Natural killer cell (primary cell): ENCODE measurements around the gene HSH2D. TPM values are rescaled to one million over a fixed set of nuclear protein-coding genes. Genes with fewer than 3 reads are reported as not detected.

ENCODE experiments used
- ATAC-seq, 3 donors: fragments of 150-1000 bp in 2 of 3; fragments of 200-7000 bp in 1 of 3; cut with Tn5 transposase; 1 replicate in 1 of 3; 2 replicates in 2 of 3; pipeline ENCODE4 v1.10.0; 2021; ENCODE audit warnings: mild to moderate bottlenecking in 2 of 3, moderate library complexity in 2 of 3
- DNase-seq, 2 donors: peaks; one replicate each; pipeline versions ENCODE4 v3.0.0 to v3.0.0-alpha.2; 2013 to 2021; ENCODE audit warnings: mixed read lengths in 1 of 2
- H3K27ac ChIP-seq: one replicate; pipeline ENCODE4 v1.5.1; 2013; ENCODE audit warnings: mild to moderate bottlenecking, low read length
- H3K27me3 ChIP-seq: one replicate; pipeline ENCODE4 v1.6.1; 2013; ENCODE audit warnings: low read length; ENCODE audit not compliant: control insufficient read depth, insufficient read depth
- H3K36me3 ChIP-seq: one replicate; pipeline ENCODE4 v1.6.1; 2013; ENCODE audit warnings: low read length; ENCODE audit not compliant: control insufficient read depth, insufficient read depth
- H3K4me1 ChIP-seq: one replicate; pipeline ENCODE4 v1.6.1; 2013; ENCODE audit warnings: low read length; ENCODE audit not compliant: control insufficient read depth, insufficient read depth
- H3K4me3 ChIP-seq: one replicate; pipeline ENCODE4 v1.5.1; 2013; ENCODE audit warnings: low read length
- H3K9me3 ChIP-seq: one replicate; pipeline ENCODE4 v1.6.1; 2013; ENCODE audit warnings: low read length; ENCODE audit not compliant: control insufficient read depth, insufficient read depth
- H3K27ac Mint-ChIP-seq, 2 donors: one replicate each; pipeline ENCODE4 v1.8.0; 2022; ENCODE audit warnings: mild to moderate bottlenecking in 2 of 2, mixed read lengths in 2 of 2, moderate library complexity in 1 of 2
- H3K27me3 Mint-ChIP-seq, 2 donors: one replicate each; pipeline ENCODE4 v1.8.0; 2022; ENCODE audit warnings: low read depth in 2 of 2, mixed read lengths in 2 of 2
- H3K36me3 Mint-ChIP-seq: one replicate; pipeline ENCODE4 v1.8.0; 2022; ENCODE audit warnings: mixed read lengths
- H3K4me1 Mint-ChIP-seq, 2 donors: one replicate each; pipeline ENCODE4 v1.8.0; 2022; ENCODE audit warnings: mixed read lengths in 2 of 2
- H3K4me3 Mint-ChIP-seq: one replicate; pipeline ENCODE4 v1.8.0; 2022; ENCODE audit warnings: mild to moderate bottlenecking, moderate library complexity, mixed read lengths
- H3K9me3 Mint-ChIP-seq, 2 donors: one replicate each; pipeline ENCODE4 v1.8.0; 2022; ENCODE audit warnings: mixed read lengths in 2 of 2
- WGBS: methylation state at CpG from one replicate; pipeline ENCODE4 v1.1.7; 2013; ENCODE audit warnings: missing lambda C conversion rate; ENCODE audit not compliant: insufficient coverage; 5-methylcytosine and 5-hydroxymethylcytosine counted together
- intact Hi-C: fragments of 100-400 bp; cut with micrococcal nuclease; formaldehyde crosslinking; loops from one replicate; pipeline ENCODE4 v1.14.2; 2022
- total RNA-seq, 4 donors: library from RNA; stranded (reverse); fragments of 120-200 nt in 1 of 4; gene quantifications; one replicate each; pipeline versions ENCODE4 v1.2.3 to v1.2.4, GENCODE V29; 2013 to 2022
- TF ChIP-seq, protein P1 (sequence below): fragments of 200-600 bp; IDR thresholded peaks from one replicate; pipeline ENCODE4 v1.8.0; 2022; ENCODE audit warnings: antibody characterized with exemption

The HSH2D gene
- total RNA-seq, 3 donors from 2014 or later (not counting 1 experiment from before 2014, with no cell fraction given) = 203 to 319 (median 278) TPM

DNA sequence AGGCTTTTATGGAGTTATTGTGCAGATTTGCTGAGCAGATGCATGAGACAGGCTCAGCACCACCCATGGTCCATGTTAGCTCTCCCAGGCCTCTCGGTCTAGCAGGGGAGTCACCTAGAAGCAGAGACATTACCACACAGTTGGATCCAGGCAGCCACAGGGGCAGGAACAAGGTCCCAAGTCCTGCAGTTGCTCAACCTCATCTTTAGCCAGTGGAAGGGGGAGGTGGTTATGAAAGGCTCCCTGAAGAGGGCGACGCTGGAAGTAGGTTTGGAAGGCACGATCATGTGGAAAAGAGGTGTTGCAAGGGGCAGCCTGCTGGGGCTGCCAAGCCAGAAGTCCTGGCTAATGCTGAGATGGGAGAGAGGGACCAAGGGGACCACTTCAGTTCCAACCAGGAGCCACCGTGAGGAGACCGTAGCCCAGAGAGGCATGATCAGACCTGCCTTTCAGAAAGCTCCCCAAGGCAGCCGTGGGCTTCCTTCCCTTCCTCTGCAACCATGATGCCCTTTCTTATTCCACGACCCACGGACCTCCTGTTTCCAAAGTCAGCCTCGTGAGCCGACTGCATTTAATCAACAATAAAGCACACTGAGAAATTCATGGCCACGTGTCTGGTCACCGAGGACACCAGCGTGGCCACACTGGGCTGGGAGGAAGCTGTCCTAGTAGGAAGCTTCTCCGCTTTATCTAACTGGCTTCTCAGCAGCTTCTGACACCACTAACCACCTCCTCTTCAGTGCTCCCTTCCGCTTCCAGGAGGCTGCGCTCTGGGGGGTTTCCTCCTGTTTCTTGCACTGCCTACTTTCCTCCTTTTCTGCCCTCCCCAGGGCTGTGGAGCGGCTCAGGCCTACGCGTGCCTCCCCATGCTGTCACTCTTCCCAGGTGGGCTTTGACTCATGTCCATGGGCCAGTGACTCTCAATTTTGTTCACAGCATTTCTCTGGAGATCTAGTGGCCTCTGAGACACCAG, 56.8 kb downstream of the HSH2D start:
- Mint-ChIP-seq H3K4me1 (peaks cover 24 to 53% of the 10 kb centered on the region in 2 donors), H3K9me3 (no peaks in the 10 kb centered on the region), H3K36me3 (no peaks in the 10 kb centered on the region), H3K27ac (peak overlapping the region; percentile 5 to 81), H3K4me3 (peak overlapping the region; percentile 69), H3K27me3 (no peaks in the 10 kb centered on the region)
- ATAC-seq (no peak), DNase-seq (no peak)
- H3K4me3 ChIP-seq = no peak overlapping the region
- 90% methylated on average over 20 of the region's 20 CpGs for WGBS
- H3K9me3 ChIP-seq = no peaks in the 10 kb centered on the region
- no peaks in the 10 kb centered on the region for H3K27me3 ChIP-seq
- peaks cover 31% of the 10 kb centered on the region for H3K4me1 ChIP-seq
- TF ChIP-seq, protein P1, sequence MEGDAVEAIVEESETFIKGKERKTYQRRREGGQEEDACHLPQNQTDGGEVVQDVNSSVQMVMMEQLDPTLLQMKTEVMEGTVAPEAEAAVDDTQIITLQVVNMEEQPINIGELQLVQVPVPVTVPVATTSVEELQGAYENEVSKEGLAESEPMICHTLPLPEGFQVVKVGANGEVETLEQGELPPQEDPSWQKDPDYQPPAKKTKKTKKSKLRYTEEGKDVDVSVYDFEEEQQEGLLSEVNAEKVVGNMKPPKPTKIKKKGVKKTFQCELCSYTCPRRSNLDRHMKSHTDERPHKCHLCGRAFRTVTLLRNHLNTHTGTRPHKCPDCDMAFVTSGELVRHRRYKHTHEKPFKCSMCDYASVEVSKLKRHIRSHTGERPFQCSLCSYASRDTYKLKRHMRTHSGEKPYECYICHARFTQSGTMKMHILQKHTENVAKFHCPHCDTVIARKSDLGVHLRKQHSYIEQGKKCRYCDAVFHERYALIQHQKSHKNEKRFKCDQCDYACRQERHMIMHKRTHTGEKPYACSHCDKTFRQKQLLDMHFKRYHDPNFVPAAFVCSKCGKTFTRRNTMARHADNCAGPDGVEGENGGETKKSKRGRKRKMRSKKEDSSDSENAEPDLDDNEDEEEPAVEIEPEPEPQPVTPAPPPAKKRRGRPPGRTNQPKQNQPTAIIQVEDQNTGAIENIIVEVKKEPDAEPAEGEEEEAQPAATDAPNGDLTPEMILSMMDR = no peak
- peaks cover 32% of the 10 kb centered on the region for H3K36me3 ChIP-seq
- no peak overlapping the region for H3K27ac ChIP-seq
- intact Hi-C loops = no loop called here

DNA sequence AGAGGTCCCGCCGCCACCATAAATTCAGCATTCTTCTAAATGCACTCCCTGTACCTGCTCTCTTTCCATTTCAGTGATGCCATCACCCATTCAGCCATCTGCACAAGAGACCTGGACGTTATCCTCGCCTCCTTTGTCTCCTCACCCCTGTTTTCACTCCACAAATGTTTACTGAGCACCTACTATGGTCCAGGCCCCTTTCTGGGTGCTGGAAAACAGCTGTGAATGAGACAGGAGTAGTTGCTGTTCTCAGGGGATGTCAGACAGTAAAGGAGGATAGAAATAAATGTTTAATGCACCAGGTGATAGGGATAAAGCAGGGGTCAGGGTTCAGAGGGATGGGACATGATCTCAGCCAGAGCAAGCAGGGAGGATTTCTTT, 57.5 kb downstream of the HSH2D start:
- H3K27ac ChIP-seq = no peak overlapping the region
- H3K4me3 ChIP-seq = no peak overlapping the region
- Mint-ChIP-seq H3K4me1 (peaks cover 24 to 53% of the 10 kb centered on the region in 2 donors), H3K36me3 (no peaks in the 10 kb centered on the region), H3K9me3 (no peaks in the 10 kb centered on the region), H3K27ac (peak overlapping the region; percentile 5 to 81), H3K4me3 (peak overlapping the region; percentile 69), H3K27me3 (no peaks in the 10 kb centered on the region)
- DNase-seq (no peak), ATAC-seq (no peak)
- peaks cover 31% of the 10 kb centered on the region for H3K4me1 ChIP-seq
- 95% methylated on average over 4 of the region's 4 CpGs for WGBS
- H3K36me3 ChIP-seq = peaks cover 39% of the 10 kb centered on the region
- no peaks in the 10 kb centered on the region for H3K9me3 ChIP-seq
- TF ChIP-seq, protein P1 = no peak
- intact Hi-C loops = no loop called here
- no peaks in the 10 kb centered on the region for H3K27me3 ChIP-seq

DNA sequence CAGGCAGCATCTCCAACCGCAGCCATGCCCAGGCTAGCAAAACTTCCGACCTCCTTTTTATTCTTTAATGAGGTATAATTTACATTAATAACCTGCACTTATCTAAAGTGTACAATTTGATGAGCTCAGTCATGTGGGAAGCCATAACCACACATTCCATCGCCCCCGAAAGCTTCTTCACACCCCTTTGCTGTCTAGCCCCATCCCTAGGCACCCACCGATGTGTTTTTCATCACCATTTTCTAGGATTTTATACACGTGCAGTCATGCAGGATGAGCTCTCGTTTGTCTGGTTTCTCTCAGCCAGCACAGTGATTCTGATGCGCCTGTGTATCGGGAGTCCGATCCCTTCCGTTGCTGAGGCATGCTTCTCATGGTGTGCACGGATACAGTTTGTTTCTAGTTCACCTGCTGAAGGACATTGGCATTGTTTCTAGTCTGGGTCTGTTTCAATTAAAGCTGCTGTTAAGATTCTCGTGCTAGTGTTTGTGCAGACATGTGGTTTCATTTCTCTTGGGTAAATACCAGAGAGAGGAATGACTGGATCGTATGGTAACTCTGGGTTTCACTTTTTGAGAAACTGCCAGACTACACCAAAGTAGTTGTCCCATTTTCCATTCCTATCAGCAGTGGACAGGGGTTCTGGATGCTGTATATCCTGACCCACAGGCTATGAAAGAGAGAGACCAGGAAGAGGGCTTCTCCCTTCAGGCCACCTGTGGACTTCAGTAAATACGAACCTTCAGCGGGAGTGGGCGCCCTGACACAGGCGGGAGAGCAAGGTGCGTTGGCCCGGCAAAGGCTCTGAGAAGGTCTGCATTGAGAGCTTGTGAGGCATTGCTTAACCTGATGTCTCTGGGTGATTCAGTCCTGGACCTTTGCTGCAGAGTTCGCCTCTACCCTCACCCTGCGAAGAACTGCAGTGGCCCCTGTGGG, 59.1 kb downstream of the HSH2D start:
- TF ChIP-seq, protein P1 = no peak
- Histone ChIP-seq H3K27me3 (no peaks in the 10 kb centered on the region), H3K4me1 (peaks cover 22% of the 10 kb centered on the region), H3K9me3 (no peaks in the 10 kb centered on the region), H3K4me3 (no peak overlapping the region), H3K36me3 (peaks cover 46% of the 10 kb centered on the region), H3K27ac (no peak overlapping the region)
- H3K36me3 Mint-ChIP-seq = no peaks in the 10 kb centered on the region
- H3K4me3 Mint-ChIP-seq = no peak overlapping the region
- no peaks in the 10 kb centered on the region for H3K27me3 Mint-ChIP-seq
- ATAC-seq (no peak), DNase-seq (no peak)
- intact Hi-C loops = no loop called here
- H3K4me1 Mint-ChIP-seq = peaks cover 19 to 53% of the 10 kb centered on the region in 2 donors
- no peaks in the 10 kb centered on the region for H3K9me3 Mint-ChIP-seq
- WGBS = 88% methylated on average over 20 of the region's 22 CpGs
- no peak overlapping the region for H3K27ac Mint-ChIP-seq
